Stimulated activated CD8-positive, alpha-beta memory T cell treated with anti-CD3 and anti-CD28 coated beads, Interleukin-7, amount 100 ng/mL, for 48 hours (primary cell): ENCODE data around the gene ZNF536.
"Not testable (repeated sequence)": the region's sequence is repeated elsewhere in the genome, so short reads cannot be mapped to it uniquely, and the experiment has no call there.

ENCODE experiments used
- DNase-seq, 2 donors: peaks; one replicate each; pipeline ENCODE4 v3.0.0-alpha.2; 2020; ENCODE audit warnings: low read depth in 1 of 2; ENCODE audit errors: extremely low read depth in 1 of 2

ZNF536 gene

GRCh38 chr19:30386551-30387143, 14.5 kb downstream of the ZNF536 start:
- no peak for DNase-seq

- DNase-seq: no peak
Observed at GRCh38 chr19:30387311-30388115, 15.3 kb downstream of the ZNF536 start.

GRCh38 chr19:30388327-30388726, 16.1 kb downstream of the ZNF536 start:
- DNase-seq: no peak

GRCh38 chr19:30388819-30389218, 16.6 kb downstream of the ZNF536 start:
- DNase-seq: no peak

- no peak for DNase-seq
Observed at GRCh38 chr19:30390356-30390988, 18.3 kb downstream of the ZNF536 start.

GRCh38 chr19:30391052-30391451, 18.9 kb downstream of the ZNF536 start:
- DNase-seq: no peak

- DNase-seq: no peak
Observed at GRCh38 chr19:30391554-30392551, 19.7 kb downstream of the ZNF536 start.

GRCh38 chr19:30393046-30393445, 20.9 kb downstream of the ZNF536 start:
- no peak for DNase-seq

GRCh38 chr19:30393729-30394480, 21.7 kb downstream of the ZNF536 start:
- no peak for DNase-seq

GRCh38 chr19:30394481-30395151, 22.4 kb downstream of the ZNF536 start:
- DNase-seq: no peak

GRCh38 chr19:30395283-30395682, 23.1 kb downstream of the ZNF536 start:
- no peak for DNase-seq

- not testable (repeated sequence) for DNase-seq
Observed at GRCh38 chr19:30398539-30398938, 26.4 kb downstream of the ZNF536 start.

- no peak for DNase-seq
Observed at GRCh38 chr19:30401956-30402355, 29.8 kb downstream of the ZNF536 start.

GRCh38 chr19:30402436-30403202, 30.4 kb downstream of the ZNF536 start:
- DNase-seq: no peak

- no peak for DNase-seq
Observed at GRCh38 chr19:30403203-30403985, 31.2 kb downstream of the ZNF536 start.

GRCh38 chr19:30406220-30407067, 34.3 kb downstream of the ZNF536 start:
- no peak for DNase-seq

- no peak for DNase-seq
Observed at GRCh38 chr19:30407068-30407709, 35.0 kb downstream of the ZNF536 start.
